NT2/D1 (cell line): ENCODE measurements around the gene PCARE.
"Not testable (repeated sequence)": the region's sequence is repeated elsewhere in the genome, so short reads cannot be mapped to it uniquely, and the experiment has no call there.

Source experiments
- DNase-seq: peaks from one replicate; pipeline ENCODE4 v3.0.0-alpha.2; 2011; ENCODE audit warnings: low read depth, low spot score
- H3K27me3 ChIP-seq: 2 replicates; pipeline ENCODE4 v1.6.0; 2011; ENCODE audit warnings: mild to moderate bottlenecking; ENCODE audit not compliant: insufficient read length, insufficient read depth
- H3K36me3 ChIP-seq: 2 replicates; pipeline ENCODE4 v1.6.1; 2011; ENCODE audit warnings: mild to moderate bottlenecking, low read length, mixed read lengths; ENCODE audit not compliant: insufficient read depth, insufficient read length
- H3K4me1 ChIP-seq: 2 replicates; pipeline ENCODE4 v1.5.1; 2011; ENCODE audit not compliant: insufficient read depth, insufficient read length
- H3K4me3 ChIP-seq: 2 replicates; pipeline ENCODE4 v1.5.1; 2011; ENCODE audit warnings: low read depth; ENCODE audit not compliant: insufficient read length
- H3K9ac ChIP-seq: 2 replicates; pipeline ENCODE4 v1.6.0; 2011; ENCODE audit warnings: low read depth; ENCODE audit not compliant: insufficient read length
- H3K9me3 ChIP-seq: 2 replicates; pipeline ENCODE4 v1.5.1; 2011; ENCODE audit warnings: mild to moderate bottlenecking, low read length; ENCODE audit not compliant: insufficient read depth
- SUZ12 ChIP-seq: IDR thresholded peaks from 2 replicates; pipeline ENCODE4 v1.6.1; 2011; ENCODE audit not compliant: insufficient read length, insufficient read depth; ENCODE audit errors: extremely low read depth
- YY1 ChIP-seq: IDR thresholded peaks from 2 replicates; pipeline ENCODE4 v1.6.1; 2011; ENCODE audit not compliant: insufficient read length, insufficient read depth
- ZNF274 ChIP-seq: IDR thresholded peaks from 2 replicates; pipeline ENCODE4 v1.6.1; 2011; ENCODE audit warnings: mild to moderate bottlenecking, low read depth, low read length

The PCARE gene

DNA sequence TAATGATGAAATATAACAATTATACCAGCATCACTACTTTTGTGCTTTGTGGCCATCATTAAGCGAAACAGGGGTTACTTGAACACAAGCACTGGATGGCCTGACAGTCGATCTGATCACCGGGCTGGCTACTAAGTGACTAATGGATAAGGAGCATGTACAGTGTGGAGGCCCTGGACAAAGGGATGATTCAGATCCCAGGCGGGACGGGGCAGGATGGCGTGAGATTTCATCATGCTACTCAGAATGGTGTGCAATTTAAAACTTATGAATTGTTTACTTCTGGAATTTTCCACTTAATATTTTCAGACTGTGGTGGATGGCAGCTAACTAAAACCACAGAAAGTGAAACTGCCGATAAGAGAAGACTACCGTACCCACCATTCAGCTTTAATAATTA is 33.9 kb upstream of the PCARE start:
- Histone ChIP-seq H3K4me3 (no peak overlapping the region), H3K9ac (no peak overlapping the region), H3K4me1 (no peaks in the 10 kb centered on the region), H3K9me3 (no peaks in the 10 kb centered on the region), H3K27me3 (peaks cover 7% of the 10 kb centered on the region), H3K36me3 (no peaks in the 10 kb centered on the region)
- TF ChIP-seq YY1: no peak
- TF ChIP-seq ZNF274: no peak
- no peak for TF ChIP-seq SUZ12
- DNase-seq: no peak

DNA sequence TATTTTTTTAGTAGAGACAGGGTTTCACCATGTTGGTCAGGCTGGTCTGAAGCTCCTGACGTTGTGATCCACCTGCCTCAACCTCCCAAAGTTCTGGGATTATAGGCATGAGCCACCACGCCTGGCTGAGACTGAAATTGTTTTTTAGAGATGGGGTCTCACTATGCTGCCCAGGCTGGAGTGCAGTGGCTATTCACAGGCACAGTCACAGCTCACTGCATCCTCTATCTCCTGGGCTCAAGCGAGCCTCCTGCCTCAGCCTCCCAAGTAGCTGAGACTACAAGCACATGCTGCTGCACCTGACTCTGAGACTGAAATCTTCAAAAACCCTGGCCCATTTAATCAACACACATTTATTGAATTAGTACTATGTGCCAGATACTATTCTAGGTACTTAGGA is 33.2 kb upstream of the PCARE start:
- not testable (repeated sequence) for H3K4me3 ChIP-seq, H3K27me3 ChIP-seq, H3K9me3 ChIP-seq, H3K4me1 ChIP-seq, H3K36me3 ChIP-seq, H3K9ac ChIP-seq, DNase-seq

GRCh38 chr2:29106980-29107388 is 32.7 kb upstream of the PCARE start:
- TF ChIP-seq SUZ12 (no peak), ZNF274 (no peak), YY1 (no peak)
- Histone ChIP-seq H3K36me3 (no peaks in the 10 kb centered on the region), H3K9ac (no peak overlapping the region), H3K9me3 (no peaks in the 10 kb centered on the region), H3K27me3 (no peaks in the 10 kb centered on the region), H3K4me1 (no peaks in the 10 kb centered on the region), H3K4me3 (no peak overlapping the region)
- DNase-seq: no peak

GRCh38 chr2:29106256-29106655 is 31.9 kb upstream of the PCARE start:
- no peaks in the 10 kb centered on the region for H3K9me3 ChIP-seq
- DNase-seq: no peak
- no peak overlapping the region for H3K4me3 ChIP-seq
- no peaks in the 10 kb centered on the region for H3K36me3 ChIP-seq
- H3K9ac ChIP-seq: no peak overlapping the region
- no peaks in the 10 kb centered on the region for H3K4me1 ChIP-seq
- TF ChIP-seq YY1 (no peak), SUZ12 (no peak), ZNF274 (no peak)
- no peaks in the 10 kb centered on the region for H3K27me3 ChIP-seq

- no peaks in the 10 kb centered on the region for H3K27me3 ChIP-seq
- H3K36me3 ChIP-seq: no peaks in the 10 kb centered on the region
- DNase-seq: no peak
- TF ChIP-seq ZNF274 (no peak), SUZ12 (no peak), YY1 (no peak)
- no peaks in the 10 kb centered on the region for H3K4me1 ChIP-seq
- H3K4me3 ChIP-seq: no peak overlapping the region
- no peak overlapping the region for H3K9ac ChIP-seq
- peaks cover 3% of the 10 kb centered on the region; the same call in 1 of the 2 replicates for H3K9me3 ChIP-seq
Observed at GRCh38 chr2:29105375-29105774, 31.1 kb upstream of the PCARE start.

GRCh38 chr2:29104688-29105087 is 30.4 kb upstream of the PCARE start:
- Histone ChIP-seq H3K27me3 (no peaks in the 10 kb centered on the region), H3K4me3 (no peak overlapping the region), H3K36me3 (no peaks in the 10 kb centered on the region), H3K9me3 (peaks cover 4% of the 10 kb centered on the region; the same call in 1 of the 2 replicates), H3K9ac (no peak overlapping the region), H3K4me1 (no peaks in the 10 kb centered on the region)
- TF ChIP-seq SUZ12 (no peak), ZNF274 (no peak), YY1 (no peak)
- no peak for DNase-seq

GRCh38 chr2:29100564-29100963 is 26.2 kb upstream of the PCARE start:
- TF ChIP-seq YY1 (no peak), ZNF274 (no peak), SUZ12 (no peak)

DNA sequence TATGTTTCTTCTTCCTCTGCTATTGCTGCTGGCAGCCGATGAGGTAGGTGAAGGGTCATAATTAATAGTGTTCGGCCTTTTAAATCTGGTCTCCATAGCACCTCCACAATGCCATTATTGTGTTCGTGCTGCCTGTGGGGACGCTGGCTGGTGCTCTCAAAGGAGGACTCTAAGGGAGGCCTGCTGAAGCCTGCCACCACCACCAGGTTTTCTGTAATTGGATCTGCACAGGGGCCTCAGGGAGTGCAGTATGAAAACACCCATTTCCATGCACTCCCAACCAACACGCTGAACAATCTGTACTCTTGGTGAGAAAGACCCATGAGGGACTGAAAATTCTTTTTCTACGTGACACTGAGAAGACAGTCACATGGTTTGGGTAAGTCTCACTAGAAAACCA is 23.2 kb upstream of the PCARE start:
- Histone ChIP-seq H3K9ac (no peak overlapping the region), H3K9me3 (peaks cover 4% of the 10 kb centered on the region; the same call in 1 of the 2 replicates), H3K4me1 (no peaks in the 10 kb centered on the region), H3K36me3 (no peaks in the 10 kb centered on the region), H3K27me3 (no peaks in the 10 kb centered on the region), H3K4me3 (no peak overlapping the region)
- no peak for DNase-seq
- no peak for TF ChIP-seq ZNF274
- no peak for TF ChIP-seq SUZ12
- TF ChIP-seq YY1: no peak

More at GRCh38 chr2:29100564-29100963, 26.2 kb upstream of the PCARE start:
- Histone ChIP-seq H3K4me1 (no peaks in the 10 kb centered on the region), H3K9me3 (peaks cover 4% of the 10 kb centered on the region; the same call in 1 of the 2 replicates), H3K9ac (no peak overlapping the region), H3K4me3 (no peak overlapping the region), H3K27me3 (no peaks in the 10 kb centered on the region), H3K36me3 (no peaks in the 10 kb centered on the region)
- no peak for DNase-seq
